HCT116 (cell line): ENCODE measurements around the gene BIVM. TPM values are rescaled to one million over a fixed set of nuclear protein-coding genes. Genes with fewer than 3 reads are reported as not detected.

Source experiments
- ATAC-seq: fragments of 200-7000 bp; cut with Tn5 transposase; 2 replicates; pipeline ENCODE4 v1.9.1; 2020; ENCODE audit warnings: mild to moderate bottlenecking, moderate library complexity
- BruUV-seq: library from RNA; stranded (reverse); fragments of 400-500 nt; replicated peaks from 2 replicates; lab custom pipeline; 2021; lab: Mats Ljungman, UMichigan
- CTCF ChIA-PET: fragments of 300-600 bp; sonication (Branson Sonifier 250); formaldehyde crosslinking; loops from one replicate; lab custom pipeline; 2021; ENCODE audit warnings: antibody characterized with exemption; lab: Charles Lee
- POLR2A ChIA-PET: fragments of 300-600, 350-600 bp; sonication (Branson Sonifier 250); formaldehyde crosslinking; loops from one replicate; lab custom pipeline; 2021; ENCODE audit warnings: antibody characterized with exemption; lab: Charles Lee
- RAD21 ChIA-PET, 2 experiments: fragments of 300-600 bp; sonication (Branson Sonifier 250); formaldehyde crosslinking; loops; one replicate each; lab custom pipeline; 2023; ENCODE audit warnings: low total read pairs in 2 of 2; ENCODE audit not compliant: uncharacterized antibody in 2 of 2, unreplicated experiment in 2 of 2, low non-redundant PET in 1 of 2; lab: Charles Lee
- DNase-seq: peaks from one replicate; pipeline ENCODE4 v3.0.0-alpha.2; 2010; ENCODE audit warnings: low read depth, low spot score
- H2AFZ ChIP-seq: fragments of 200-600 bp; shearing (Covaris generic), sonication (generic); 2 replicates; pipeline ENCODE4 v1.6.1; 2017; ENCODE audit warnings: low read depth, mixed run types, mixed read lengths, antibody characterized with exemption, low read length; ENCODE audit not compliant: poor library complexity, severe bottlenecking
- H3K27ac ChIP-seq: 2 replicates; pipeline ENCODE4 v1.5.1; 2012; ENCODE audit warnings: low read depth, low read length
- H3K27me3 ChIP-seq: fragments of 200-600 bp; sonication (generic); 2 replicates; pipeline ENCODE4 v1.6.1; 2016; ENCODE audit warnings: mixed run types, low read length, mixed read lengths; ENCODE audit not compliant: insufficient read depth
- H3K36me3 ChIP-seq, 2 experiments: fragments of 200-500 bp in 1 of 2; fragments of 200-600 bp in 1 of 2; sonication (Bioruptor generic) in 1 of 2; sonication (generic) in 1 of 2; 2 replicates each; pipeline versions ENCODE4 v1.5.1 to v1.6.1; 2014 to 2016; ENCODE audit warnings: low read length in 2 of 2, inconsistent platforms in 1 of 2, mixed read lengths in 1 of 2, mixed run types in 1 of 2; ENCODE audit not compliant: insufficient read depth in 2 of 2, control insufficient read depth in 1 of 2
- H3K4me1 ChIP-seq, 2 experiments: fragments of 200-600 bp in 1 of 2; sonication (generic) in 1 of 2; 2 replicates each; pipeline versions ENCODE4 v1.5.1 to v1.6.1; 2012 to 2017; ENCODE audit warnings: low read length in 2 of 2, inconsistent platforms in 1 of 2, mild to moderate bottlenecking in 1 of 2, mixed read lengths in 1 of 2, mixed run types in 1 of 2, moderate library complexity in 1 of 2; ENCODE audit not compliant: insufficient read depth in 2 of 2, control insufficient read depth in 1 of 2
- H3K4me2 ChIP-seq: fragments of 200-600 bp; sonication (generic); 2 replicates; pipeline ENCODE4 v1.6.1; 2017; ENCODE audit warnings: mixed run types, low read length, mixed read lengths
- H3K4me3 ChIP-seq, 2 experiments: fragments of 200-600 bp in 1 of 2; sonication (generic) in 1 of 2; replicated peaks in 1 of 2; 2 replicates each; pipeline ENCODE4 v1.5.1; 2011 to 2016; ENCODE audit warnings: low read length in 2 of 2, control low read depth in 1 of 2, low read depth in 1 of 2, mild to moderate bottlenecking in 1 of 2, mixed read lengths in 1 of 2, mixed run types in 1 of 2
- H3K79me2 ChIP-seq: fragments of 200-600 bp; sonication (generic); 2 replicates; pipeline ENCODE4 v1.6.1; 2017; ENCODE audit warnings: mild to moderate bottlenecking, mixed run types, low read length, moderate library complexity, mixed read lengths; ENCODE audit not compliant: insufficient read depth
- H3K9ac ChIP-seq: fragments of 200-600 bp; sonication (generic); 2 replicates; pipeline ENCODE4 v1.6.1; 2016; ENCODE audit warnings: low read length, mixed read lengths
- H3K9me2 ChIP-seq: fragments of 200-600 bp; sonication (generic), shearing (Covaris generic); 2 replicates; pipeline ENCODE4 v1.6.1; 2017; ENCODE audit warnings: mixed run types, mild to moderate bottlenecking, moderate library complexity; ENCODE audit not compliant: insufficient read depth
- H3K9me3 ChIP-seq, 2 experiments: fragments of 200-500 bp in 1 of 2; fragments of 200-600 bp in 1 of 2; sonication (Bioruptor generic) in 1 of 2; sonication (generic) in 1 of 2; 2 replicates each; pipeline ENCODE4 v1.6.1; 2014 to 2017; ENCODE audit warnings: low read length in 2 of 2, mixed read lengths in 2 of 2, inconsistent platforms in 1 of 2, low read depth in 1 of 2, mild to moderate bottlenecking in 1 of 2, mixed run types in 1 of 2, moderate library complexity in 1 of 2; ENCODE audit not compliant: control insufficient read depth in 1 of 2, insufficient read depth in 1 of 2
- H4K20me1 ChIP-seq: fragments of 200-600 bp; sonication (generic), shearing (Covaris generic); 2 replicates; pipeline ENCODE4 v1.6.1; 2017; ENCODE audit warnings: mixed run types, mild to moderate bottlenecking, moderate library complexity; ENCODE audit not compliant: insufficient read depth
- CBX3 ChIP-seq: IDR thresholded peaks from 2 replicates; pipeline ENCODE4 v1.6.1; 2012; ENCODE audit warnings: low read depth
- CEBPB ChIP-seq: IDR thresholded peaks from 2 replicates; pipeline ENCODE4 v1.6.1; 2012; ENCODE audit warnings: low read depth
- EZH2phosphoT487 ChIP-seq: fragments of 200-600 bp; IDR thresholded peaks from 2 replicates; pipeline ENCODE4 v1.6.1; 2018; ENCODE audit warnings: antibody characterized with exemption, borderline replicate concordance
- POLR2A ChIP-seq: IDR thresholded peaks from 2 replicates; pipeline ENCODE4 v1.7.0; 2011; ENCODE audit warnings: borderline replicate concordance; ENCODE audit not compliant: insufficient read depth, insufficient read length; ENCODE audit errors: extremely low read depth
- RAD21 ChIP-seq: IDR thresholded peaks from 2 replicates; pipeline ENCODE4 v1.6.1; 2012; ENCODE audit warnings: low read depth, mild to moderate bottlenecking
- SP1 ChIP-seq: IDR thresholded peaks from 2 replicates; pipeline ENCODE4 v1.6.1; 2012; ENCODE audit warnings: low read depth
- TCF7L2 ChIP-seq: IDR thresholded peaks from 2 replicates; pipeline ENCODE4 v1.7.0; 2011; ENCODE audit warnings: borderline replicate concordance, inconsistent platforms; ENCODE audit not compliant: insufficient read depth, insufficient read length; ENCODE audit errors: extremely low read depth
- ZFX ChIP-seq: fragments of 450-650 bp; IDR thresholded peaks from 2 replicates; pipeline ENCODE4 v1.6.1; 2017
- ZNF274 ChIP-seq: fragments of 200-500 bp; sonication (Bioruptor generic); IDR thresholded peaks from 2 replicates; pipeline ENCODE4 v1.6.1; 2014; ENCODE audit warnings: mild to moderate bottlenecking, low read depth, low read length, inconsistent platforms
- intact Hi-C: fragments of 100-400 bp; cut with micrococcal nuclease; formaldehyde crosslinking; loops from 2 replicates; pipeline ENCODE4 v1.10.0; 2022
- total RNA-seq: library from RNA; stranded (reverse); gene quantifications from one replicate; pipeline ENCODE4 v1.2.1, GENCODE V29; 2021; ENCODE audit not compliant: unreplicated experiment
- TF ChIP-seq, protein P1 (sequence below): IDR thresholded peaks from 2 replicates; pipeline ENCODE4 v1.6.1; 2011; ENCODE audit warnings: mild to moderate bottlenecking, low read length, moderate library complexity; ENCODE audit not compliant: insufficient replicate concordance; ENCODE audit errors: extremely low read depth
- TF ChIP-seq, protein P2 (sequence below): IDR thresholded peaks from 2 replicates; pipeline ENCODE4 v1.6.1; 2012

Gene BIVM
- total RNA-seq, 1 experiment from 2014 or later: 11.3 TPM

DNA sequence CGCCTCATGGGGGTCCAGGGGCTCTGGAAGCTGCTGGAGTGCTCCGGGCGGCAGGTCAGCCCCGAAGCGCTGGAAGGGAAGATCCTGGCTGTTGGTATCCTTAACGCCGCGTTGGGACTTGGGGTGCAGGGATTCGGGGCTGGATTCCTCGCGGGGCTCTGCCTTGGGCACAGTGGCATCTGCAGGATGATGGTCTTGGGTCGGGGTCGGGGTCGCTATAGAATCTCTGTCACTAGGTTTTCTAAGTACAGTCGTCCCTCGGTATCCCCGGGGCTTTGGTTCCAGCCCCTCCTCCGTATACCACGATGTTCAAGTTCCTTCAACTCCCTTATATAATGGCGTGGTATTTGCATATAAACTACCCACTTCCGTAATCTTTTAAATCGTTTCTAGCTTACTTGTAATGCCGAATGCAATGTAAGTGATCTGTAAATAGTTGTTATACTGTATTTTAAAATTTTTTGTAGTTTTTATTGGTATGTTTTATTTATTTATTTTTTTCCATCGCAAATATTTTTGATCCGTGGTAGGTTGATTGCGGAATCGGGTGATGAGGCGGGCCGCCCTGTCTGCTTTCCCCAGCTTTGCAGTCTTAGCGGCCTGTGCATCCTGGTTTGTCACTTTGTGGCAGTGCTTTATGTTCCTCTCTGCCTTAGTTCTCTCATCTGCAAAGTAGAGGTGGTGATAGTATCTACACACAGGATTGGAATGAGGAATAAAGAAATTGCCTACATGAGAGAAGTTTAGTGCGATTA, 47.5 kb downstream of the BIVM start:
- TF ChIP-seq ZNF274 (no peak), CEBPB (peak; percentile 51; the same call in 1 of the 2 replicates), EZH2phosphoT487 (no peak), CBX3 (no peak), ZFX (no peak), TCF7L2 (no peak), POLR2A (no peak), SP1 (no peak), RAD21 (no peak; the same call in 1 of the 2 replicates)
- TF ChIP-seq, protein P1, sequence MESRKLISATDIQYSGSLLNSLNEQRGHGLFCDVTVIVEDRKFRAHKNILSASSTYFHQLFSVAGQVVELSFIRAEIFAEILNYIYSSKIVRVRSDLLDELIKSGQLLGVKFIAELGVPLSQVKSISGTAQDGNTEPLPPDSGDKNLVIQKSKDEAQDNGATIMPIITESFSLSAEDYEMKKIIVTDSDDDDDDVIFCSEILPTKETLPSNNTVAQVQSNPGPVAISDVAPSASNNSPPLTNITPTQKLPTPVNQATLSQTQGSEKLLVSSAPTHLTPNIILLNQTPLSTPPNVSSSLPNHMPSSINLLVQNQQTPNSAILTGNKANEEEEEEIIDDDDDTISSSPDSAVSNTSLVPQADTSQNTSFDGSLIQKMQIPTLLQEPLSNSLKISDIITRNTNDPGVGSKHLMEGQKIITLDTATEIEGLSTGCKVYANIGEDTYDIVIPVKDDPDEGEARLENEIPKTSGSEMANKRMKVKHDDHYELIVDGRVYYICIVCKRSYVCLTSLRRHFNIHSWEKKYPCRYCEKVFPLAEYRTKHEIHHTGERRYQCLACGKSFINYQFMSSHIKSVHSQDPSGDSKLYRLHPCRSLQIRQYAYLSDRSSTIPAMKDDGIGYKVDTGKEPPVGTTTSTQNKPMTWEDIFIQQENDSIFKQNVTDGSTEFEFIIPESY: no peak
- TF ChIP-seq, protein P2, sequence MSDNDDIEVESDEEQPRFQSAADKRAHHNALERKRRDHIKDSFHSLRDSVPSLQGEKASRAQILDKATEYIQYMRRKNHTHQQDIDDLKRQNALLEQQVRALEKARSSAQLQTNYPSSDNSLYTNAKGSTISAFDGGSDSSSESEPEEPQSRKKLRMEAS: peak; percentile 25; the same call in 1 of the 2 replicates
- Histone ChIP-seq H4K20me1 (no peaks in the 10 kb centered on the region), H3K27ac (peak overlapping the region; percentile 89), H3K27me3 (no peaks in the 10 kb centered on the region), H3K9ac (peak overlapping the region; percentile 84), H2AFZ (peak overlapping the region; percentile 65), H3K79me2 (peaks cover 32% of the 10 kb centered on the region), H3K4me2 (peak overlapping the region; percentile 95), H3K36me3 (no peaks in the 10 kb centered on the region), H3K4me3 (peak overlapping the region; percentile 97 to 98), H3K4me1 (peaks cover 0 to 18% of the 10 kb centered on the region in 2 experiments; a peak in 3 of 4 replicates), H3K9me2 (no peaks in the 10 kb centered on the region), H3K9me3 (no peaks in the 10 kb centered on the region)
- ChIA-PET RAD21 (no interaction called here), POLR2A (interaction anchor here (1.2 to 2.3 kb wide), 3 partner anchors 11 to 250 kb away, joined by 3 to 11 read pairs (median 3); partner anchors contain the start of genes TEX30 and TPP2), CTCF (interaction anchor here (1.0 to 1.7 kb wide), 5 partner anchors 73 to 265 kb away, joined by 4 to 7 read pairs (median 7); partner anchors contain the start of gene TEX30)
- no TSS peak for BruUV-seq
- ATAC-seq (peak; percentile 31), DNase-seq (peak; percentile 8)
- intact Hi-C loops: loop anchor here (1.0 to 5.0 kb wide), 5 partner anchors 74 to 1704 kb away; partner anchors contain the start of genes TEX30 and TPP2
